Glutamatergic neuron (in vitro differentiated cells): ENCODE data around the gene HGD. TPM values are rescaled to one million over a fixed set of nuclear protein-coding genes. Genes with fewer than 3 reads are reported as not detected.

Experiments used
- DNase-seq: peaks from one replicate; pipeline ENCODE4 v3.0.0; 2022
- H3K27ac Mint-ChIP-seq: one replicate; pipeline ENCODE4 v1.8.0; 2020; ENCODE audit warnings: mild to moderate bottlenecking, mixed read lengths, inconsistent platforms; ENCODE audit not compliant: unreplicated experiment
- H3K27me3 Mint-ChIP-seq: one replicate; pipeline ENCODE4 v1.8.0; 2020; ENCODE audit warnings: mild to moderate bottlenecking, moderate library complexity, mixed read lengths, inconsistent platforms; ENCODE audit not compliant: unreplicated experiment
- H3K36me3 Mint-ChIP-seq: one replicate; pipeline ENCODE4 v1.8.0; 2020; ENCODE audit warnings: mild to moderate bottlenecking, mixed read lengths, inconsistent platforms; ENCODE audit not compliant: unreplicated experiment
- H3K4me1 Mint-ChIP-seq: one replicate; pipeline ENCODE4 v1.8.0; 2020; ENCODE audit warnings: mild to moderate bottlenecking, low read depth, mixed read lengths, inconsistent platforms; ENCODE audit not compliant: unreplicated experiment
- H3K4me3 Mint-ChIP-seq: one replicate; pipeline ENCODE4 v1.8.0; 2020; ENCODE audit warnings: mild to moderate bottlenecking, mixed read lengths, inconsistent platforms; ENCODE audit not compliant: unreplicated experiment
- H3K9me3 Mint-ChIP-seq: one replicate; pipeline ENCODE4 v1.8.0; 2020; ENCODE audit warnings: mild to moderate bottlenecking, moderate library complexity, mixed read lengths, inconsistent platforms; ENCODE audit not compliant: unreplicated experiment
- CTCF ChIP-seq: fragments of 200-600 bp; sonication (generic); IDR thresholded peaks from one replicate; pipeline ENCODE4 v1.5.0; 2021; ENCODE audit not compliant: partially characterized antibody, unreplicated experiment
- total RNA-seq: library from RNA; stranded (reverse); fragmentation: NEBNext Ultra II Directional; extraction: Animal tissue kit (Norgen Biotek cat#: 25700); gene quantifications from one replicate; pipeline ENCODE4 v1.2.1, GENCODE V29; 2021; ENCODE audit not compliant: unreplicated experiment

Gene HGD
- total RNA-seq, 1 donor from 2014 or later: not detected

- Mint-ChIP-seq H3K4me3 (no peak overlapping the region), H3K27me3 (no peaks in the 10 kb centered on the region), H3K4me1 (no peaks in the 10 kb centered on the region), H3K27ac (no peak overlapping the region), H3K36me3 (no peaks in the 10 kb centered on the region), H3K9me3 (no peaks in the 10 kb centered on the region)
- no peak for TF ChIP-seq CTCF
- no peak for DNase-seq
Measured at GRCh38 chr3:120710369-120710768, 28.3 kb upstream of the HGD start.

GRCh38 chr3:120708408-120708807 lies 26.4 kb upstream of the HGD start:
- H3K9me3 Mint-ChIP-seq: no peaks in the 10 kb centered on the region
- TF ChIP-seq CTCF: no peak
- no peak for DNase-seq
- peaks cover 9% of the 10 kb centered on the region for H3K36me3 Mint-ChIP-seq
- H3K4me1 Mint-ChIP-seq: no peaks in the 10 kb centered on the region
- no peak overlapping the region for H3K4me3 Mint-ChIP-seq
- H3K27ac Mint-ChIP-seq: no peak overlapping the region
- no peaks in the 10 kb centered on the region for H3K27me3 Mint-ChIP-seq

- Mint-ChIP-seq H3K36me3 (peaks cover 16% of the 10 kb centered on the region), H3K27me3 (no peaks in the 10 kb centered on the region)
Measured at GRCh38 chr3:120706950-120707349, 24.9 kb upstream of the HGD start.

GRCh38 chr3:120705884-120706582 lies 24.0 kb upstream of the HGD start:
- no peaks in the 10 kb centered on the region for H3K9me3 Mint-ChIP-seq
- peaks cover 16% of the 10 kb centered on the region for H3K36me3 Mint-ChIP-seq
- TF ChIP-seq CTCF: no peak
- H3K27me3 Mint-ChIP-seq: no peaks in the 10 kb centered on the region
- no peak for DNase-seq
- H3K27ac Mint-ChIP-seq: no peak overlapping the region
- H3K4me3 Mint-ChIP-seq: no peak overlapping the region
- H3K4me1 Mint-ChIP-seq: no peaks in the 10 kb centered on the region

More at GRCh38 chr3:120706950-120707349, 24.9 kb upstream of the HGD start:
- Mint-ChIP-seq H3K4me3 (no peak overlapping the region), H3K4me1 (no peaks in the 10 kb centered on the region), H3K9me3 (no peaks in the 10 kb centered on the region), H3K27ac (no peak overlapping the region)
- no peak for TF ChIP-seq CTCF
- DNase-seq: no peak

GRCh38 chr3:120699333-120699732 lies 17.3 kb upstream of the HGD start:
- H3K9me3 Mint-ChIP-seq: no peaks in the 10 kb centered on the region
- H3K27ac Mint-ChIP-seq: no peak overlapping the region
- no peaks in the 10 kb centered on the region for H3K4me1 Mint-ChIP-seq
- TF ChIP-seq CTCF: no peak
- no peak for DNase-seq
- no peak overlapping the region for H3K4me3 Mint-ChIP-seq
- H3K36me3 Mint-ChIP-seq: peaks cover 15% of the 10 kb centered on the region
- no peaks in the 10 kb centered on the region for H3K27me3 Mint-ChIP-seq
